ENCODE data around the gene SCEL. TPM values are rescaled to one million over a fixed set of nuclear protein-coding genes. Genes with fewer than 3 reads are reported as not detected.

SCEL gene
- polyA plus RNA-seq, 2 donors: 319 to 528 TPM

DNA sequence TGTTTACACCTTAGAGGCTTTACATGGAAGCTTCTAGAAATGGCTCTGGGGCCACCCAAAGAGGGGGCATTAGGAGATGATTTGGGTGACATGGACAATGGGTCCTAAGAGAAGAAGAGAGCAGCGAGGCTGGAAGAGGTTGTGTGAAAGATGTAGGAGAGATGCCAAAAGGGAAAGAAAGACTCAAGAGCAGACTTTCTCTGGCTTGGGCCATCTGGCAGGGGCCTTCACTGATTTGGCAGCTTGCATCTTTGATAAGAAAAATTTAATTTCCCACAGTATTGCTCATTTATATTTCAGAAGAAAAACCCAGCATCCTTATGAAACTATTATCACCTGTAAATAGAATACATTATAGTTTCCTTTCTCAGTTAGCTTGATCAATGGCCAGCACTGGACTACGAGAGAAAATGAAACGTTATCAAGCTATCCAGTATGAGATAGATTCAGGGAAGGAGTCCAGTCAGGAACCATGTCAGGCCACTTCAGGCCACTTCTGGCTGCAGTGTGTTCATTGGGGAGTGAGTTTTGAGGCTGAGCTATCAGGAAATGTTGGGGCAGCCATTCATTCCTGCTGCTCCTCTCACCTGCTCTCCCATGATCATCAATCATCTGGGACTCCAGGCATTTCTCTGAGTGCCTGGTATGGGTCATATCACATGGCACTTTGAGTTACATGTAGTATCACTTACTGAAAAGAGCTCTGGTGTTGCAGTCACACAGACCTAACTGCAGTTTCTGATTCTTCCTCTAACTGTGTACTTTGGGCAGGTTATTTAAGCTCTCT is 10.3 kb downstream of the SCEL start:
- 63 to 76% methylated on average over 3 of the region's 3 CpGs for WGBS, 2 donors
- Histone ChIP-seq H3K27me3 (ENCODE audit: control insufficient read depth in 1 of 2, insufficient read depth in 2 of 2, low read length in 2 of 2) (no peaks in the 10 kb centered on the region), H3K36me3 (ENCODE audit: control insufficient read depth in 2 of 2, insufficient read depth in 2 of 2, low read length in 1 of 2) (peaks cover 2 to 3% of the 10 kb centered on the region in 2 donors), H3K27ac (ENCODE audit: low read depth in 2 of 2, low read length in 1 of 2) (peak overlapping the region in 1 of 2 donors; percentile 7), H3K4me3 (ENCODE audit: low read depth in 1 of 2, low read length in 2 of 2) (peak overlapping the region in 1 of 2 donors; percentile 14), H3K4me1 (ENCODE audit: control insufficient read depth in 2 of 2, insufficient read depth in 2 of 2, low read length in 1 of 2) (peaks cover 3 to 4% of the 10 kb centered on the region in 2 donors), H3K9me3 (ENCODE audit: control insufficient read depth in 2 of 2, insufficient read depth in 1 of 2, low read depth in 1 of 2, low read length in 1 of 2) (no peaks in the 10 kb centered on the region)

DNA sequence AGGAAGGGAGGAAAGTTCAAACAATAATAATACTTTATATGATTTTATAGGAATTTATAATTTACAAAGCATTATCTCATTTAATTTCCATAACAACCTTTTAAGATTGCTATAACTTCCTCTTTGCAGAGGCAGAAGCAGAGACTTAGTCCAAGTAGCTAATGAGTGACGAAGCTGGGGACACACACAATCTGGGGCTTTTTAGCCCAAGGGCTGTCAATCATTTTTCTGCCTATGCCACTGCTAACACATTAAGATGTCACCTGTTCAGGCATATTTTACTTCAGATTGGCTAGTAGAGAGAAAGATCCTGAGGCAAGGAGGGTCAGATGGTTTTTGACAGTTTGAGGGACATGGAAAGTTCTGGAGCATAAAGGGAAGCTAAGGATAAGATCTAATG is 12.6 kb downstream of the SCEL start:
- Histone ChIP-seq H3K9me3 (ENCODE audit: control insufficient read depth in 2 of 2, insufficient read depth in 1 of 2, low read depth in 1 of 2, low read length in 1 of 2) (no peaks in the 10 kb centered on the region), H3K27ac (ENCODE audit: low read depth in 2 of 2, low read length in 1 of 2) (no peak overlapping the region), H3K4me1 (ENCODE audit: control insufficient read depth in 2 of 2, insufficient read depth in 2 of 2, low read length in 1 of 2) (peaks cover 3 to 7% of the 10 kb centered on the region in 2 donors), H3K36me3 (ENCODE audit: control insufficient read depth in 2 of 2, insufficient read depth in 2 of 2, low read length in 1 of 2) (peaks cover 3% of the 10 kb centered on the region in 2 donors), H3K27me3 (ENCODE audit: control insufficient read depth in 1 of 2, insufficient read depth in 2 of 2, low read length in 2 of 2) (no peaks in the 10 kb centered on the region), H3K4me3 (ENCODE audit: low read depth in 1 of 2, low read length in 2 of 2) (no peak overlapping the region)
- WGBS, 2 donors: 89 to 93% methylated on average over 1 of the region's 1 CpG

DNA sequence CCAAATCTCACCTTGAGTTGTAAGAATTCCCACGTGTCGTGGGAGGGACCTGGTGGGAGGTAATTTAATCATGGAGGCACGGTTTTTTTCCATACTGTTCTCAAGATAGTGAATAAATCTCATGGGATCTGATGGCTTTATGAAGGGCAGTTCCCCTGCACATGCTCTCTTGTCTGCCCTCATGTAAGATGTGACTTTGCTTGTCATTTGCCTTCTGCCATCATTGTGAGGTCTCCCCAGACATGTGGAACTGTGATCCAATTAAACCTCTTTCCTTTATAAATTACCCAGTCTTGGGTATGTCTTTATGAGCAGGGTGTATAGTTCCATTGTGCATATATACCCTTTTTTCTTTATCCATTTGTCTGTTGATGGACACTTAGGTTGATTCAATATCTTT is 13.1 kb downstream of the SCEL start:
- no peaks in the 10 kb centered on the region for H3K27me3 ChIP-seq (ENCODE audit: control insufficient read depth in 1 of 2, insufficient read depth in 2 of 2, low read length in 2 of 2)
- H3K4me3 ChIP-seq (ENCODE audit: low read depth in 1 of 2, low read length in 2 of 2): no peak overlapping the region
- no peak overlapping the region for H3K27ac ChIP-seq (ENCODE audit: low read depth in 2 of 2, low read length in 1 of 2)
- H3K36me3 ChIP-seq (ENCODE audit: control insufficient read depth in 2 of 2, insufficient read depth in 2 of 2, low read length in 1 of 2): peaks cover 3% of the 10 kb centered on the region in 2 donors
- 69 to 83% methylated on average over 3 of the region's 3 CpGs for WGBS, 2 donors
- peaks cover 3 to 7% of the 10 kb centered on the region in 2 donors for H3K4me1 ChIP-seq (ENCODE audit: control insufficient read depth in 2 of 2, insufficient read depth in 2 of 2, low read length in 1 of 2)
- H3K9me3 ChIP-seq (ENCODE audit: control insufficient read depth in 2 of 2, insufficient read depth in 1 of 2, low read depth in 1 of 2, low read length in 1 of 2): no peaks in the 10 kb centered on the region

DNA sequence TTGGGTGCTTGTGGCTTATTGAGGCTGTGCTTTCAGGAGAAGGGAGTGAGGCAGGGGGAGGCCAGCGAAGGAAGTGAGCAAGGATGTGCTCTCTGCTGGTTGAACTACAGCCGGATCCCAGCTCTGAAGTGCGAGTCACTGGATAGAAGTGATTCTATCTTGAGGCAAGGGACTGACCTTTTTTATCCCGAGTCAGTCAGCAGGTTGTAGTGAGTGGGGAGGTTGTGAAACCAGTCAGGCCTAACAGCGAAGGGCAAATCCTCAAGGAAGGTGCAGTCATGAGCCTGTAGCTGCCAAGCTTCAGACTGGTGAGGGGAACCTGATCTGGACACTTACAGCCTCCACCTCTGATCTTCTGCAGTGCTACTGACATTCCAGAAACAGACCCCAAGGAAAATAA is 18.6 kb downstream of the SCEL start:
- Histone ChIP-seq H3K9me3 (ENCODE audit: control insufficient read depth in 2 of 2, insufficient read depth in 1 of 2, low read depth in 1 of 2, low read length in 1 of 2) (no peaks in the 10 kb centered on the region), H3K4me1 (ENCODE audit: control insufficient read depth in 2 of 2, insufficient read depth in 2 of 2, low read length in 1 of 2) (peaks cover 0 to 10% of the 10 kb centered on the region in 2 donors)
- 66 to 69% methylated on average over 5 of the region's 5 CpGs for WGBS, 2 donors

DNA sequence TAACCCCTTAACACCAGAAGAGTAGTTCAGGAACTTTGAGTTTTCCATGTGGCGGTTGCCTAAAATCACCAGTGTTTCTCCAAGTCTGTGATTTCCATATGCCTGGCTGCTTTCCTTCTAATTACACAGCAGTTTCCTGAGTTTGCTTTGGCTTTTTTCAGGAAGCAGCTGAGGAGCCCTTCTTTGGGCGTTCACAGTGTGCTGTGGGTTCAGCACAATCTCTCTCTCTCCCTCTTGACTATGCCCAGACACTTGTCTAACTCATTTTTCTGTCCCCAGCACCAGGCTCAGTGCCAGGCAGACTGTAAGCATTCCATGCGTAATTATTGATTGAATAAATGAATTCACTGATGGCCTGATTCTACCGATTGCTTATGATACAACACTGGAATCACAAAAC is 19.7 kb downstream of the SCEL start:
- peaks cover 0 to 10% of the 10 kb centered on the region in 2 donors for H3K4me1 ChIP-seq (ENCODE audit: control insufficient read depth in 2 of 2, insufficient read depth in 2 of 2, low read length in 1 of 2)
- peak overlapping the region in 1 of 2 donors; percentile 19 for H3K4me3 ChIP-seq (ENCODE audit: low read depth in 1 of 2, low read length in 2 of 2)
- WGBS, 2 donors: 63 to 76% methylated on average over 4 of the region's 4 CpGs
- H3K9me3 ChIP-seq (ENCODE audit: control insufficient read depth in 2 of 2, insufficient read depth in 1 of 2, low read depth in 1 of 2, low read length in 1 of 2): no peaks in the 10 kb centered on the region
- no peaks in the 10 kb centered on the region for H3K27me3 ChIP-seq (ENCODE audit: control insufficient read depth in 1 of 2, insufficient read depth in 2 of 2, low read length in 2 of 2)
- peaks cover 0 to 5% of the 10 kb centered on the region in 2 donors for H3K36me3 ChIP-seq (ENCODE audit: control insufficient read depth in 2 of 2, insufficient read depth in 2 of 2, low read length in 1 of 2)
- H3K27ac ChIP-seq (ENCODE audit: low read depth in 2 of 2, low read length in 1 of 2): peak overlapping the region; percentile 21 to 60

More for the DNA sequence above, 18.6 kb downstream of the SCEL start:
- H3K36me3 ChIP-seq (ENCODE audit: control insufficient read depth in 2 of 2, insufficient read depth in 2 of 2, low read length in 1 of 2): peaks cover 0 to 3% of the 10 kb centered on the region in 2 donors
- peak overlapping the region; percentile 14 to 47 for H3K27ac ChIP-seq (ENCODE audit: low read depth in 2 of 2, low read length in 1 of 2)
- no peaks in the 10 kb centered on the region for H3K27me3 ChIP-seq (ENCODE audit: control insufficient read depth in 1 of 2, insufficient read depth in 2 of 2, low read length in 2 of 2)
- H3K4me3 ChIP-seq (ENCODE audit: low read depth in 1 of 2, low read length in 2 of 2): peak overlapping the region in 1 of 2 donors; percentile 6

DNA sequence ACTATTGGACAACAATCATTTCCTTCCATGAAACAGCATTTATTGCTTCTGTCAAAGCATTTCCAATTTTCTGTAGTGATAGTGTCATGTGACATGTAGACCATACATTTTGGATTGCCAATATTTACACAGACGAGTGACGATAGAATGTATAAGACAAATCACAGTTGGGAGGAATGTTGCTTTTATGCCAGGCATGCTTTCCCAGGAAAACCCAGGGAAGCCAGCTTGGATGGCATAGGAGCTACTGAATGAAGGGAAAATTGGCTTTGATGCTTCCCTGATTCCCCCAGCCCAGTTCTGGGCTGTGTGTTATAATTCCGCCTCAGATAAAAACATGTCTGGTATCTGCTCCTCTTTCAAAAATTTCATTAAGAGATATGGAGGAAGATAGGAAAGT is 22.5 kb downstream of the SCEL start:
- H3K36me3 ChIP-seq (ENCODE audit: control insufficient read depth in 2 of 2, insufficient read depth in 2 of 2, low read length in 1 of 2): peaks cover 0 to 2% of the 10 kb centered on the region in 2 donors
- peak overlapping the region; percentile 6 to 73 for H3K27ac ChIP-seq (ENCODE audit: low read depth in 2 of 2, low read length in 1 of 2)
- no peak overlapping the region for H3K4me3 ChIP-seq (ENCODE audit: low read depth in 1 of 2, low read length in 2 of 2)
- H3K27me3 ChIP-seq (ENCODE audit: control insufficient read depth in 1 of 2, insufficient read depth in 2 of 2, low read length in 2 of 2): no peaks in the 10 kb centered on the region
- peaks cover 0 to 5% of the 10 kb centered on the region in 2 donors for H3K4me1 ChIP-seq (ENCODE audit: control insufficient read depth in 2 of 2, insufficient read depth in 2 of 2, low read length in 1 of 2)
- WGBS, 2 donors: 70 to 72% methylated on average over 3 of the region's 3 CpGs
- no peaks in the 10 kb centered on the region for H3K9me3 ChIP-seq (ENCODE audit: control insufficient read depth in 2 of 2, insufficient read depth in 1 of 2, low read depth in 1 of 2, low read length in 1 of 2)

DNA sequence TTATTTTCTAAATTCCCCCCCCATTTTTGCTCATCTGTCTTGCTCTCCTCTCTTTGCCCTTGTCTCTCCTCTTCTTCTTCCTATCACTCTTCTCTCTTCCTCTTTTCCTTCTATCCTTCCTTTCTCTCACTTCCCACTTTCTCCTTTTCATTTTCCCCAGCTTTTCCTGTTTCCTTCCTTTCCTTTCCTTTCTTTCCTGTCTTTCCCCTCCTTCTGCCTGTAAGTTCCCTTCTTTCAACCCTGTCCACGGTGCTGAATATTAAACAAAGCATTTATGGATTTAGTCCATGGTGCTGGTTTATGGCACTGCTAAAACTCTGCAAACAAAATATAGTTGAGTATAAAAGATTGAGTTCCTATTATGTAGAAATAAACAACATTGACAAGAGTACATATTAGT is 27.6 kb downstream of the SCEL start:
- Histone ChIP-seq H3K36me3 (ENCODE audit: control insufficient read depth in 2 of 2, insufficient read depth in 2 of 2, low read length in 1 of 2) (peaks cover 0 to 2% of the 10 kb centered on the region in 2 donors), H3K27me3 (ENCODE audit: control insufficient read depth in 1 of 2, insufficient read depth in 2 of 2, low read length in 2 of 2) (no peaks in the 10 kb centered on the region), H3K4me3 (ENCODE audit: low read depth in 1 of 2, low read length in 2 of 2) (no peak overlapping the region), H3K9me3 (ENCODE audit: control insufficient read depth in 2 of 2, insufficient read depth in 1 of 2, low read depth in 1 of 2, low read length in 1 of 2) (no peaks in the 10 kb centered on the region), H3K4me1 (ENCODE audit: control insufficient read depth in 2 of 2, insufficient read depth in 2 of 2, low read length in 1 of 2) (no peaks in the 10 kb centered on the region), H3K27ac (ENCODE audit: low read depth in 2 of 2, low read length in 1 of 2) (no peak overlapping the region)
- 18 to 25% methylated on average over 1 of the region's 1 CpG for WGBS, 2 donors

DNA sequence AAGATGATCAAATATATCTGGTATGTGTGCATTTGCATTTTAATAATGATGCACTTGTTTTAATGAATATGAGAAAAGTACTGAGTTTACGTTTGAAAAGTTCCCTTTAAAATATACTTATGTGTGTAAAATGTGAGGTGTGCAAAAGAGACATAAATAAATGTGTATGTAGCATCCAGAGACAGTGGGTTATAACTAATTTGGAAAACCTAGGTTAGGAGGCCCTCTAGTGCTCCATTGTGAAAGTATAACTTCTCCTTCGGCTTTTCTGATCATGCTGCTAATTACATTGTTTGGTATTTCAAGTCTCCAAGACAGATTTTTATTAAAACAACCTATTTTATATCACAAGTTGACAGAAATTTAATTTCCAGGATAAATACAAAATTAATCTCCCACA is 30.1 kb downstream of the SCEL start:
- H3K27me3 ChIP-seq (ENCODE audit: control insufficient read depth in 1 of 2, insufficient read depth in 2 of 2, low read length in 2 of 2): no peaks in the 10 kb centered on the region
- no peak overlapping the region for H3K27ac ChIP-seq (ENCODE audit: low read depth in 2 of 2, low read length in 1 of 2)
- no peaks in the 10 kb centered on the region for H3K4me1 ChIP-seq (ENCODE audit: control insufficient read depth in 2 of 2, insufficient read depth in 2 of 2, low read length in 1 of 2)
- H3K9me3 ChIP-seq (ENCODE audit: control insufficient read depth in 2 of 2, insufficient read depth in 1 of 2, low read depth in 1 of 2, low read length in 1 of 2): no peaks in the 10 kb centered on the region
- no peak overlapping the region for H3K4me3 ChIP-seq (ENCODE audit: low read depth in 1 of 2, low read length in 2 of 2)
- 4 to 6% methylated on average over 2 of the region's 2 CpGs for WGBS, 2 donors
- no peaks in the 10 kb centered on the region for H3K36me3 ChIP-seq (ENCODE audit: control insufficient read depth in 2 of 2, insufficient read depth in 2 of 2, low read length in 1 of 2)

DNA sequence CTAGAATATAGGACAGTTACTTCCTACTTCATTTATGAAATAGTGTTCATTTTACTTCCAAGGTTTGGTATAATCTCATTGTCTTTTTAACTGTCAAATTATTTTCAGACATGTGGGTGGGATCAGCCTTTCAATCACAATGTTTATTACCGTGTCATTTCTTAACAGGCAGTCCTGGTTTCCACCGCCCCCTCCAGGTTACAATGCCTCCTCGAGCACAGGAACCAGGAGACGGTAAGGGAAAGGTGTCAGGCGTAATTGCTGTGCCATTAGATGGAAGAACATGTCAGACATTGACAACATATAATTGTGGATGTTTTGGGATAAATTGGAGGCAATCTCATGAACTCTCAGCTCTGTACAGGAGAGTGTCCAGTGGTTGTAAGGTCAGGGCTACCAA is 36.5 kb downstream of the SCEL start:
- H3K9me3 ChIP-seq (ENCODE audit: control insufficient read depth in 2 of 2, insufficient read depth in 1 of 2, low read depth in 1 of 2, low read length in 1 of 2): no peaks in the 10 kb centered on the region
- 80 to 88% methylated on average over 5 of the region's 5 CpGs for WGBS, 2 donors
- no peaks in the 10 kb centered on the region for H3K27me3 ChIP-seq (ENCODE audit: control insufficient read depth in 1 of 2, insufficient read depth in 2 of 2, low read length in 2 of 2)
- H3K36me3 ChIP-seq (ENCODE audit: control insufficient read depth in 2 of 2, insufficient read depth in 2 of 2, low read length in 1 of 2): no peaks in the 10 kb centered on the region
- no peaks in the 10 kb centered on the region for H3K4me1 ChIP-seq (ENCODE audit: control insufficient read depth in 2 of 2, insufficient read depth in 2 of 2, low read length in 1 of 2)
- no peak overlapping the region for H3K4me3 ChIP-seq (ENCODE audit: low read depth in 1 of 2, low read length in 2 of 2)
- no peak overlapping the region for H3K27ac ChIP-seq (ENCODE audit: low read depth in 2 of 2, low read length in 1 of 2)

DNA sequence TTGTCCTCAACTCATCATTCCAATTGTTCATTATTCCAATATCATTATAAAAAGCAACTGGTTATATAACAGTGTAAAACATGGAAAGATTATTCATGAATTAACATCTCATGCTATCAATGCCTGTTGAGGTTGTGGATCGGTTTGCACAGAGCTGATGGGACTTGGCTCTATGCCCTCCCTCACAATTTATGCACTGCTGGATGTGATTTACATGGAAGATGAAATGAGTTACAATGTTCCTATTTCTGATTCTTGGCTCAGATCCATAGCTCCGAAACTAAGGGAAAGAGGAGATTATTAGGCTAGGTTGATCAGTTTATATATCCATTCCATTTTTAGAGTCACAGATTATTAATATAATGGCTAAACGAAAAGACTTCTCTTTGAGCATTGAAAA is 38.6 kb downstream of the SCEL start:
- 27 to 45% methylated on average over 3 of the region's 3 CpGs for WGBS, 2 donors
- peaks cover 0 to 4% of the 10 kb centered on the region in 2 donors for H3K36me3 ChIP-seq (ENCODE audit: control insufficient read depth in 2 of 2, insufficient read depth in 2 of 2, low read length in 1 of 2)
- H3K9me3 ChIP-seq (ENCODE audit: control insufficient read depth in 2 of 2, insufficient read depth in 1 of 2, low read depth in 1 of 2, low read length in 1 of 2): no peaks in the 10 kb centered on the region
- H3K4me1 ChIP-seq (ENCODE audit: control insufficient read depth in 2 of 2, insufficient read depth in 2 of 2, low read length in 1 of 2): no peaks in the 10 kb centered on the region
- H3K4me3 ChIP-seq (ENCODE audit: low read depth in 1 of 2, low read length in 2 of 2): no peak overlapping the region
- H3K27ac ChIP-seq (ENCODE audit: low read depth in 2 of 2, low read length in 1 of 2): no peak overlapping the region
- H3K27me3 ChIP-seq (ENCODE audit: control insufficient read depth in 1 of 2, insufficient read depth in 2 of 2, low read length in 2 of 2): no peaks in the 10 kb centered on the region

Data from esophagus (tissue), 2 donors.